ENCODE results near the gene FAM163A.

DNA sequence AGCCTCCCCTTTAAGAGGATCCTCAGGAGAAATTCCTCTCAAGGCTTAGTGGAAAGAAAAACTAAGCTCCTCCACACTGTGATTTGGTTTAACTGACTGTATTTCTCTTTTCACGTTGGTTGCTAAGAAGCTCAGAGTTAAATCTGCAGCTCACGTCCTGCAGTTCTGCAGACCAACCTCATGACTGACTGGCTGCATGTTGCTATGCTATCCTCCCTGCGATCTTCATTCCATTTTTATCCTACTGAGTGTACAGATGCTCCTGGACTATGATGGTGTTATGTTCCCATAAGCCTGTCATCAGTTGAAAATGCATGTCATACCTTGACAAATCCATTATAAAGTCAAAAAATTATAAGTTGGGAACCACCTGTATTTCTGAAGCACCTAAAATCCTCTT, 34.6 kb downstream of the FAM163A start:
- TF ChIP-seq POLR2AphosphoS5 (IDR thresholded peaks at IDR 0.05; ENCODE audit: low read depth, low read length): no peak
- no peak for TF ChIP-seq REST (IDR thresholded peaks at IDR 0.05; ENCODE audit: insufficient read depth in 1 of 2, low read depth in 2 of 2, low read length in 2 of 2)
- TF ChIP-seq SIN3A (IDR thresholded peaks at IDR 0.05; ENCODE audit: borderline replicate concordance, insufficient read depth, low read length): no peak
- no peak for TF ChIP-seq TAF1 (IDR thresholded peaks at IDR 0.05; ENCODE audit: borderline replicate concordance, insufficient read depth, low read length)
